Measurements from ENCODE around the gene TIAM1. TPM values are rescaled to one million over a fixed set of nuclear protein-coding genes. Genes with fewer than 3 reads are reported as not detected.

TIAM1 gene
- polyA plus RNA-seq, 2 of the 4 experiments (the other 2 are of a cell fraction), result 0.23 to 0.40 TPM

- Histone ChIP-seq H3K9me3 (no peaks in the 10 kb centered on the region), H3K27ac (no peak overlapping the region), H3K4me2 (no peak overlapping the region), H3K4me1 (no peaks in the 10 kb centered on the region), H3K4me3 (no peak overlapping the region)
- ChIA-PET CTCF (interaction anchor here (1.4 kb wide), 1 partner anchor 212 kb away, joined by 3 read pairs; no protein-coding TSS in a partner anchor), POLR2A (no interaction called here)
- FAIRE-seq, result no peak
- no peak for TF ChIP-seq KDM1A (IDR thresholded peaks at IDR 0.05; ENCODE audit: low read depth)
- no peak for ATAC-seq
- WGBS (ENCODE audit: missing lambda C conversion rate), result 50% methylated on average over 7 of the region's 7 CpGs
- no peak for DNase-seq (ENCODE audit: low read depth in 1 of 2, low spot score in 1 of 2)
These were observed 24.3 kb upstream of the TIAM1 start for GRCh38 chr21:31368361-31368760.

GRCh38 chr21:31367801-31368200, 23.7 kb upstream of the TIAM1 start:
- ChIA-PET POLR2A (no interaction called here), CTCF (no interaction called here)
- Histone ChIP-seq H3K4me1 (no peaks in the 10 kb centered on the region), H3K9me3 (no peaks in the 10 kb centered on the region), H3K4me3 (no peak overlapping the region), H3K27ac (no peak overlapping the region), H3K4me2 (no peak overlapping the region)
- DNase-seq (ENCODE audit: low read depth in 1 of 2, low spot score in 1 of 2) (no peak), ATAC-seq (no peak), FAIRE-seq (no peak)
- 28% methylated on average over 2 of the region's 2 CpGs for WGBS (ENCODE audit: missing lambda C conversion rate)
- TF ChIP-seq GATA3 (IDR thresholded peaks at IDR 0.05; ENCODE audit: borderline replicate concordance), result no peak
- TF ChIP-seq RAD21 (conservative IDR thresholded peaks at IDR 0.05 in 1 of 2, IDR thresholded peaks at IDR 0.05 in 1 of 2), result no peak
- TF ChIP-seq NR3C1 (IDR thresholded peaks at IDR 0.05), result no peak
- no peak for TF ChIP-seq BCL3 (IDR thresholded peaks at IDR 0.05)
- no peak for TF ChIP-seq NPAS2 (CRISPR knock-in tag; IDR thresholded peaks at IDR 0.05; ENCODE audit: borderline replicate concordance)
- TF ChIP-seq MAX (IDR thresholded peaks at IDR 0.05), result no peak
- no peak for TF ChIP-seq SREBF2 (IDR thresholded peaks at IDR 0.05)
- no peak for TF ChIP-seq ESRRA (IDR thresholded peaks at IDR 0.05; ENCODE audit: borderline replicate concordance, low read length)
- TF ChIP-seq POLR2AphosphoS2 (conservative IDR thresholded peaks at IDR 0.05; ENCODE audit: low read length), result no peak
- no peak for TF ChIP-seq NFE2L2 (conservative IDR thresholded peaks at IDR 0.05; ENCODE audit: low read length)
- TF ChIP-seq ZC3H11A (IDR thresholded peaks at IDR 0.05), result no peak
- no peak for TF ChIP-seq HDAC2 (IDR thresholded peaks at IDR 0.05)
- TF ChIP-seq CHD4 (IDR thresholded peaks at IDR 0.05; ENCODE audit: borderline replicate concordance), result no peak
- no peak for TF ChIP-seq CEBPB (IDR thresholded peaks at IDR 0.05)
- no peak for TF ChIP-seq CHD2 (IDR thresholded peaks at IDR 0.05; ENCODE audit: low read length, partially characterized antibody)
- no peak for TF ChIP-seq PHF8 (IDR thresholded peaks at IDR 0.05; ENCODE audit: borderline replicate concordance, low read depth)
- TF ChIP-seq FOSL2 (IDR thresholded peaks at IDR 0.05), result no peak
- TF ChIP-seq FOSL2 (CRISPR knock-in tag; IDR thresholded peaks at IDR 0.05), result no peak
- no peak for TF ChIP-seq KDM1A (IDR thresholded peaks at IDR 0.05; ENCODE audit: low read depth)
- no peak for TF ChIP-seq FOXS1 (CRISPR knock-in tag; IDR thresholded peaks at IDR 0.05)
- TF ChIP-seq BHLHE40 (IDR thresholded peaks at IDR 0.05; ENCODE audit: low read depth, low read length), result no peak

GRCh38 chr21:31366825-31367224, 22.8 kb upstream of the TIAM1 start:
- no peaks in the 10 kb centered on the region for H3K4me1 ChIP-seq
- no peaks in the 10 kb centered on the region for H3K9me3 ChIP-seq
- ATAC-seq (no peak), DNase-seq (ENCODE audit: low read depth in 1 of 2, low spot score in 1 of 2) (peak in 1 of 2 experiments; percentile 4), FAIRE-seq (no peak)
- POLR2A ChIA-PET, result interaction anchor here (0.6 kb wide), 1 partner anchor 192 kb away, joined by 4 read pairs; no protein-coding TSS in a partner anchor
- H3K4me3 ChIP-seq, result no peak overlapping the region
- no peak overlapping the region for H3K4me2 ChIP-seq
- H3K27ac ChIP-seq, result no peak overlapping the region
- WGBS (ENCODE audit: missing lambda C conversion rate), result 0% methylated on average over 2 of the region's 2 CpGs
- no peak for TF ChIP-seq TFCP2L1 (CRISPR knock-in tag; IDR thresholded peaks at IDR 0.05)
- TF ChIP-seq MAFK (IDR thresholded peaks at IDR 0.05; ENCODE audit: partially characterized antibody), result no peak
- no peak for TF ChIP-seq FOXS1 (CRISPR knock-in tag; IDR thresholded peaks at IDR 0.05)
- TF ChIP-seq TP53 (CRISPR knock-in tag; IDR thresholded peaks at IDR 0.05), result no peak
- CTCF ChIA-PET, result interaction anchor here (1.6 kb wide), 1 partner anchor 19 kb away, joined by 4 read pairs; no protein-coding TSS in a partner anchor
